ENCODE results near the gene SEMA4B. TPM values are rescaled to one million over a fixed set of nuclear protein-coding genes. Genes with fewer than 3 reads are reported as not detected.
A peak's percentile ranks its signal among the peaks of the same experiment; 100 is the strongest.

Gene SEMA4B
- total and polyA plus RNA-seq, 9 of the 15 experiments (the other 6 are each of a cell fraction or from before 2014, with no cell fraction given) = 1.3 to 33.6 (median 11.0) TPM

GRCh38 chr15:90249203-90249863, 48.2 kb downstream of the SEMA4B start, which contains the start of gene TTLL13 (continued):
- TF ChIP-seq ZNF12 (CRISPR knock-in tag; IDR thresholded peaks at IDR 0.05) (no peak), POLR2A (conservative IDR thresholded peaks at IDR 0.05) (peak; percentile 67), GATAD2A (IDR thresholded peaks at IDR 0.05) (no peak), RBBP5 (IDR thresholded peaks at IDR 0.05; ENCODE audit: borderline replicate concordance, insufficient read depth, low read length, poor library complexity, severe bottlenecking) (peak; percentile 54), SMARCA5 (IDR thresholded peaks at IDR 0.05) (no peak), CREB1 (IDR thresholded peaks at IDR 0.05) (0 out of 2 replicates have a peak, but pooled peaks have one; percentile 6), CREB1 (CRISPR knock-in tag; IDR thresholded peaks at IDR 0.05) (no peak; the same call in 1 of the 2 replicates), MXI1 (IDR thresholded peaks at IDR 0.05; ENCODE audit: low read depth, low read length) (0 out of 2 replicates have a peak, but pooled peaks have one; percentile 45), MAFG (tag; conservative IDR thresholded peaks at IDR 0.05) (no peak), ELF1 (tag; IDR thresholded peaks at IDR 0.05) (peak; percentile 29; the same call in 1 of the 2 replicates), KLF6 (CRISPR knock-in tag; IDR thresholded peaks at IDR 0.05; ENCODE audit: borderline replicate concordance) (peak; percentile 26; the same call in 1 of the 2 replicates), DPF2 (IDR thresholded peaks at IDR 0.05) (0 out of 2 replicates have a peak, but pooled peaks have one; percentile 49), POLR3G (IDR thresholded peaks at IDR 0.05; ENCODE audit: extremely low read depth, insufficient read length, insufficient replicate concordance) (no peak), JUN (IDR thresholded peaks at IDR 0.05; ENCODE audit: borderline replicate concordance, low read depth, low read length) (no peak), JUN (CRISPR knock-in tag; IDR thresholded peaks at IDR 0.05; ENCODE audit: borderline replicate concordance) (0 out of 2 replicates have a peak, but pooled peaks have one; percentile 50), SMARCC2 (IDR thresholded peaks at IDR 0.05; ENCODE audit: low read depth) (no peak), NFIC (IDR thresholded peaks at IDR 0.05) (peak; percentile 61), HMGN3 (IDR thresholded peaks at IDR 0.05; ENCODE audit: borderline replicate concordance, extremely low read depth, insufficient read length, low read depth, low read length) (peak; percentile 49), KDM1A (IDR thresholded peaks at IDR 0.05) (no peak), ATF7 (IDR thresholded peaks at IDR 0.05) (peak; percentile 81), FOSL1 (tag; conservative IDR thresholded peaks at IDR 0.05) (0 out of 2 replicates have a peak, but pooled peaks have one; percentile 18), XRCC4 (IDR thresholded peaks at IDR 0.05; ENCODE audit: extremely low read depth, insufficient read depth, insufficient read length) (no peak), MEF2A (IDR thresholded peaks at IDR 0.05; ENCODE audit: control insufficient read depth, low read depth, low read length) (no peak), ZNF316 (IDR thresholded peaks at IDR 0.05) (no peak), NR2C2 (CRISPR knock-in tag; IDR thresholded peaks at IDR 0.05) (no peak), NR2C2 (tag; IDR thresholded peaks at IDR 0.05) (peak; percentile 24; the same call in 1 of the 2 replicates), RNF219 (CRISPR knock-in tag; IDR thresholded peaks at IDR 0.05) (no peak), SP1 (CRISPR knock-in tag; IDR thresholded peaks at IDR 0.05) (peak; percentile 82), SMARCA4 (IDR thresholded peaks at IDR 0.05) (0 out of 2 replicates have a peak, but pooled peaks have one; percentile 27), ZNF277 (CRISPR knock-in tag; IDR thresholded peaks at IDR 0.05; ENCODE audit: borderline replicate concordance) (no peak)
